H1 (cell line): ENCODE data around the gene BTBD9. TPM values are rescaled to one million over a fixed set of nuclear protein-coding genes. Genes with fewer than 3 reads are reported as not detected.

ENCODE experiments used
- CTCF ChIA-PET: fragments of 300-600 bp; sonication (Branson Sonifier 250); formaldehyde crosslinking; loops from one replicate; lab custom pipeline; 2021; ENCODE audit not compliant: partially characterized antibody; lab: Charles Lee
- POLR2A ChIA-PET: fragments of 300-600 bp; sonication (Branson Sonifier 250); formaldehyde crosslinking; loops from one replicate; lab custom pipeline; 2021; ENCODE audit warnings: inconsistent platforms; ENCODE audit not compliant: partially characterized antibody; lab: Charles Lee
- DNase-seq, 2 experiments: peaks; one replicate each; pipeline versions ENCODE4 v3.0.0 to v3.0.0-alpha.2; 2010 to 2022; ENCODE audit warnings: low spot score in 2 of 2, low read depth in 1 of 2, mixed read lengths in 1 of 2
- FAIRE-seq: peaks from 2 replicates; lab custom pipeline; 2011; peaks lifted over from hg19 to GRCh38; lab: Jason Lieb, UNC
- H2AFZ ChIP-seq: 2 replicates; pipeline ENCODE4 v1.8.1; 2012; ENCODE audit warnings: low read length, inconsistent platforms
- H2AK5ac ChIP-seq: 2 replicates; pipeline ENCODE4 v1.6.1; 2013; ENCODE audit warnings: low read depth, low read length
- H2BK120ac ChIP-seq: replicated peaks from 2 replicates; pipeline ENCODE3; 2013; ENCODE audit warnings: low read depth, low read length, inconsistent platforms
- H2BK12ac ChIP-seq: 2 replicates; pipeline ENCODE4 v1.6.1; 2013; ENCODE audit warnings: low read depth, low read length
- H2BK15ac ChIP-seq: 2 replicates; pipeline ENCODE4 v1.6.1; 2013; ENCODE audit warnings: low read length
- H2BK20ac ChIP-seq: 2 replicates; pipeline ENCODE4 v1.6.1; 2013; ENCODE audit warnings: low read length
- H2BK5ac ChIP-seq: 2 replicates; pipeline ENCODE4 v1.6.1; 2013; ENCODE audit warnings: low read depth, low read length
- H3K14ac ChIP-seq: 2 replicates; pipeline ENCODE4 v1.6.1; 2013; ENCODE audit warnings: inconsistent platforms; ENCODE audit not compliant: insufficient read length
- H3K18ac ChIP-seq: 2 replicates; pipeline ENCODE4 v1.6.1; 2013; ENCODE audit warnings: low read length; ENCODE audit errors: extremely low read depth
- H3K23ac ChIP-seq: 2 replicates; pipeline ENCODE4 v1.6.1; 2013; ENCODE audit warnings: inconsistent platforms; ENCODE audit not compliant: insufficient read length
- H3K23me2 ChIP-seq: 2 replicates; pipeline ENCODE4 v1.6.1; 2013; ENCODE audit warnings: low read depth, low read length
- H3K27ac ChIP-seq: 2 replicates; pipeline ENCODE4 v1.6.1; 2011; ENCODE audit warnings: low read depth, low read length, inconsistent platforms
- H3K27me3 ChIP-seq, 4 experiments: replicated peaks in 1 of 4; 1 replicate in 1 of 4; 2 replicates in 3 of 4; pipeline versions ENCODE4 v1.6.1 to v1.8.1; 2011 to 2013; ENCODE audit warnings: low read length in 3 of 4, mild to moderate bottlenecking in 3 of 4, inconsistent platforms in 2 of 4, mixed read lengths in 2 of 4, moderate library complexity in 1 of 4; ENCODE audit not compliant: control insufficient read depth in 3 of 4, insufficient read depth in 3 of 4; ENCODE audit errors: extremely low read depth in 1 of 4
- H3K36me3 ChIP-seq, 4 experiments: 2 replicates each; pipeline versions ENCODE4 v1.6.1 to v1.8.1; 2011 to 2013; ENCODE audit warnings: mild to moderate bottlenecking in 4 of 4, low read length in 3 of 4, moderate library complexity in 2 of 4, control low read depth in 1 of 4, inconsistent platforms in 1 of 4; ENCODE audit not compliant: insufficient read depth in 4 of 4, control insufficient read depth in 2 of 4
- H3K4ac ChIP-seq: replicated peaks from 2 replicates; pipeline ENCODE3; 2013; ENCODE audit warnings: low read length, low read depth, mixed read lengths, inconsistent platforms; ENCODE audit not compliant: insufficient read length
- H3K4me1 ChIP-seq, 4 experiments: replicated peaks in 1 of 4; 1 replicate in 1 of 4; 2 replicates in 3 of 4; pipeline versions ENCODE4 v1.6.1 to v1.8.1; 2011 to 2013; ENCODE audit warnings: low read length in 3 of 4, inconsistent platforms in 2 of 4, mixed read lengths in 1 of 4; ENCODE audit not compliant: insufficient read depth in 4 of 4, control insufficient read depth in 3 of 4
- H3K4me2 ChIP-seq, 2 experiments: 2 replicates each; pipeline versions ENCODE4 v1.6.1 to v1.8.1; 2011 to 2013; ENCODE audit warnings: low read depth in 2 of 2, low read length in 2 of 2, control low read depth in 1 of 2, inconsistent platforms in 1 of 2, mild to moderate bottlenecking in 1 of 2; ENCODE audit not compliant: insufficient read depth in 1 of 2
- H3K4me3 ChIP-seq, 4 experiments: fragments of 200-600, 300-600 bp in 1 of 4; sonication (generic), shearing (Covaris generic), sonication (Bioruptor Twin) in 1 of 4; 2 replicates each; pipeline versions ENCODE4 v1.5.1 to v1.8.1; 2011 to 2016; ENCODE audit warnings: low read length in 4 of 4, low read depth in 3 of 4, control low read depth in 2 of 4, inconsistent platforms in 2 of 4, mild to moderate bottlenecking in 2 of 4, mixed read lengths in 1 of 4, moderate library complexity in 1 of 4; ENCODE audit not compliant: insufficient read depth in 2 of 4; ENCODE audit errors: extremely low read depth in 1 of 4
- H3K56ac ChIP-seq: replicated peaks from 2 replicates; pipeline ENCODE3; 2013; ENCODE audit warnings: low read depth, mild to moderate bottlenecking, mixed read lengths, low read length, inconsistent platforms; ENCODE audit not compliant: insufficient read length
- H3K79me1 ChIP-seq: 2 replicates; pipeline ENCODE4 v1.6.1; 2013; ENCODE audit warnings: low read depth, low read length, control low read depth
- H3K79me2 ChIP-seq, 2 experiments: 2 replicates each; pipeline versions ENCODE4 v1.6.1 to v1.8.1; 2012 to 2013; ENCODE audit warnings: low read length in 2 of 2, mild to moderate bottlenecking in 2 of 2, inconsistent platforms in 1 of 2; ENCODE audit not compliant: insufficient read depth in 2 of 2, control insufficient read depth in 1 of 2
- H3K9ac ChIP-seq, 4 experiments: replicated peaks in 1 of 4; 1 replicate in 1 of 4; 2 replicates in 3 of 4; pipeline versions ENCODE4 v1.6.1 to v1.8.1; 2011 to 2013; ENCODE audit warnings: low read depth in 3 of 4, low read length in 3 of 4, control low read depth in 2 of 4, mild to moderate bottlenecking in 2 of 4, moderate library complexity in 2 of 4, inconsistent platforms in 1 of 4; ENCODE audit errors: extremely low read depth in 1 of 4
- H3K9me3 ChIP-seq, 2 experiments: 2 replicates each; pipeline versions ENCODE4 v1.6.1 to v1.8.1; 2012 to 2013; ENCODE audit warnings: mild to moderate bottlenecking in 2 of 2, moderate library complexity in 2 of 2, control low read depth in 1 of 2, inconsistent platforms in 1 of 2, low read depth in 1 of 2, low read length in 1 of 2, mixed read lengths in 1 of 2; ENCODE audit not compliant: insufficient read depth in 2 of 2
- H4K20me1 ChIP-seq, 2 experiments: replicated peaks in 1 of 2; 2 replicates each; pipeline versions ENCODE3 to v1.8.1; 2011 to 2013; ENCODE audit warnings: inconsistent platforms in 2 of 2, low read length in 2 of 2, mild to moderate bottlenecking in 1 of 2; ENCODE audit not compliant: insufficient read depth in 2 of 2, control insufficient read depth in 1 of 2
- H4K5ac ChIP-seq: 2 replicates; pipeline ENCODE4 v1.6.1; 2013; ENCODE audit warnings: low read length, low read depth, mixed read lengths, inconsistent platforms; ENCODE audit not compliant: insufficient read length
- H4K8ac ChIP-seq: 2 replicates; pipeline ENCODE4 v1.8.0; 2013; ENCODE audit warnings: mild to moderate bottlenecking, moderate library complexity, low read length, inconsistent platforms; ENCODE audit not compliant: insufficient read depth; ENCODE audit errors: extremely low read depth
- H4K91ac ChIP-seq: replicated peaks from 2 replicates; pipeline ENCODE3; 2013; ENCODE audit warnings: low read length, mixed read lengths, inconsistent platforms; ENCODE audit not compliant: insufficient read length
- SP1 ChIP-seq: IDR thresholded peaks from 2 replicates; pipeline ENCODE4 v1.6.1; 2011; ENCODE audit warnings: low read depth, low read length
- WGBS, 2 experiments: shearing (Covaris generic) in 1 of 2; methylation state at CpG; one replicate each; pipeline versions ENCODE4 v1.1.6 to v1.1.7; 2013 to 2015; ENCODE audit warnings: low lambda C conversion rate in 2 of 2, mixed read lengths in 2 of 2, inconsistent platforms in 1 of 2, low coverage in 1 of 2, missing lambda C conversion rate in 1 of 2; ENCODE audit not compliant: insufficient replicate concordance in 2 of 2, insufficient coverage in 1 of 2, insufficient read length in 1 of 2; ENCODE audit errors: extremely low coverage in 1 of 2, missing lambda C conversion rate in 1 of 2; 5-methylcytosine and 5-hydroxymethylcytosine counted together
- polyA plus RNA-seq, 7 experiments: library from polyadenylated mRNA; depleted of rRNA in 3 of 7; stranded (reverse) in 5 of 7; unstranded in 2 of 7; fragments of >200 nt in 5 of 7; fragments of 200-250 nt in 2 of 7; gene quantifications; 1 replicate in 5 of 7; 2 replicates in 1 of 7; 4 replicates in 1 of 7; pipeline versions ENCODE4 v1.2.1 to v1.2.3, GENCODE V29; 2011 to 2013; ENCODE audit warnings: missing spikeins in 2 of 7, mixed read lengths in 2 of 7
- total RNA-seq: library from RNA; stranded (reverse); fragmentation: NEBNext Ultra II Directional; extraction: Animal tissue kit (Norgen Biotek cat#: 25700); gene quantifications from 2 replicates; pipeline ENCODE4 v1.2.1, GENCODE V29; 2021

The BTBD9 gene
- total and polyA plus RNA-seq, 2 of the 8 experiments (the other 6 are each of a cell fraction or from before 2014, with no cell fraction given), result 0.92 to 4.1 TPM

DNA sequence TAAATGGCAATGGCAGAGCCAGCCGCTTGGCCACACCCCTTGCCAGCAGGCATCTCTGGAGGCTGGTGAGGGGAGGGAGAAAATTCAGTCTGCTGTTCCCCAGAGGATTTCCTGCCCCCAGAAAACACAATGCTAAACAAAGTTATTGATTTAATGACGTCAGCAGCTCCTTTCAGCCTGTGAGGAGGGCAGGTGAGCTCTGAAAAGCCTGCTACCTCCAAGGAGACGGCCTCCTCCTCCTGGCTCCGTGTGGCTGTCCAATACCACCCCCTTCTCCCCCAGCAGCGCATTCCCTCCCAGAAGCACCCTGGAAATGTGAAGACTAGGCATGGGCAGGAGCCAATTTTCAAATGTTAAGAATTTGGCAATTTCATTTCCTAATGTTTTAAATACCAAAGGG, 427.1 kb downstream of the BTBD9 start:
- no peak overlapping the region for H4K5ac ChIP-seq
- no peak overlapping the region for H3K4me3 ChIP-seq
- peak overlapping the region; percentile 9; the same call in 1 of the 2 replicates for H2BK5ac ChIP-seq
- H3K36me3 ChIP-seq, result no peaks in the 10 kb centered on the region
- H3K23me2 ChIP-seq, result no peaks in the 10 kb centered on the region; the same call in 1 of the 2 replicates
- H3K23ac ChIP-seq, result no peak overlapping the region
- peaks cover 2 to 15% (median 8%) of the 10 kb centered on the region in 4 experiments for H3K4me1 ChIP-seq
- H2BK120ac ChIP-seq, result no peak overlapping the region
- H3K4ac ChIP-seq, result no peak overlapping the region
- CTCF ChIA-PET, result interaction anchor here (0.6 to 0.9 kb wide), 4 partner anchors 11 to 357 kb away, joined by 3 to 4 read pairs (median 3); no protein-coding TSS in a partner anchor
- no peaks in the 10 kb centered on the region for H3K79me2 ChIP-seq
- no peak for TF ChIP-seq SP1
- no peaks in the 10 kb centered on the region for H4K20me1 ChIP-seq
- FAIRE-seq (no peak), DNase-seq (peak in 1 of 2 experiments; percentile 17)
- no peak overlapping the region for H4K91ac ChIP-seq
- H4K8ac ChIP-seq, result no peak overlapping the region; the same call in 1 of the 2 replicates
- no peak overlapping the region for H2BK12ac ChIP-seq
- H3K4me2 ChIP-seq, result 0 out of 4 replicates have a peak overlapping the region, but pooled peaks of 1 of the 2 experiments have one; percentile 10
- whole genome bisulfite sequencing, 2 experiments, result 41% methylated on average over 5 of the region's 5 CpGs; no CpG with 5 or more reads in 1 of the 2 experiments
- peak overlapping the region; percentile 96 for H2AFZ ChIP-seq
- POLR2A ChIA-PET, result no interaction called here
- H3K79me1 ChIP-seq, result no peaks in the 10 kb centered on the region
- H2AK5ac ChIP-seq, result no peak overlapping the region
- H2BK20ac ChIP-seq, result no peak overlapping the region; the same call in 1 of the 2 replicates
- H3K27me3 ChIP-seq, result no peaks in the 10 kb centered on the region; a peak in 1 of 7 replicates
- no peak overlapping the region for H3K18ac ChIP-seq
- H3K9me3 ChIP-seq, result no peaks in the 10 kb centered on the region
- H3K27ac ChIP-seq, result no peak overlapping the region
- no peak overlapping the region for H3K56ac ChIP-seq
- no peak overlapping the region for H2BK15ac ChIP-seq
- H3K14ac ChIP-seq, result no peak overlapping the region
- H3K9ac ChIP-seq, result no peak overlapping the region
